ENCODE results near the gene RPS3A.
"Not testable (repeated sequence)": the region's sequence is repeated elsewhere in the genome, so short reads cannot be mapped to it uniquely, and the experiment has no call there.

Gene RPS3A

DNA sequence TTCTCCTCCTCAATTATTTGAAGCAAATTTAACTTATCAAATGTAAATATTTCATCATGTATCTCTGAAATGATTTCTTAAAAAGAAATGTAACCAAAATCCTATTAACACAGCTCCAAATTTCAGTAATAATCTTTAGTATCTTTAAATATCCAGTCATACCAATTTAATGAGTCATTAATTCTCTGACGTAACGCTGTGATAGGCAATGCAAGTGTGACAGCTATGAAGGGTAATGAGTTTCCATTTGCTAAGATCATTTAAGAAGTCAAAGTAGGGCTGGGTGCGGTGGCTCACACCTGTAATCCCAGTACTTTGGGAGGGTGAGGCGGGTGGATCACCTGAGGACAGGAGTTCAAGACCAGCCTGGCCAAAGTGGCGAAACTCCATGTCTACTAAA, 15.6 kb downstream of the RPS3A start:
- no peak for DNase-seq (ENCODE audit: low read depth in 2 of 2)

DNA sequence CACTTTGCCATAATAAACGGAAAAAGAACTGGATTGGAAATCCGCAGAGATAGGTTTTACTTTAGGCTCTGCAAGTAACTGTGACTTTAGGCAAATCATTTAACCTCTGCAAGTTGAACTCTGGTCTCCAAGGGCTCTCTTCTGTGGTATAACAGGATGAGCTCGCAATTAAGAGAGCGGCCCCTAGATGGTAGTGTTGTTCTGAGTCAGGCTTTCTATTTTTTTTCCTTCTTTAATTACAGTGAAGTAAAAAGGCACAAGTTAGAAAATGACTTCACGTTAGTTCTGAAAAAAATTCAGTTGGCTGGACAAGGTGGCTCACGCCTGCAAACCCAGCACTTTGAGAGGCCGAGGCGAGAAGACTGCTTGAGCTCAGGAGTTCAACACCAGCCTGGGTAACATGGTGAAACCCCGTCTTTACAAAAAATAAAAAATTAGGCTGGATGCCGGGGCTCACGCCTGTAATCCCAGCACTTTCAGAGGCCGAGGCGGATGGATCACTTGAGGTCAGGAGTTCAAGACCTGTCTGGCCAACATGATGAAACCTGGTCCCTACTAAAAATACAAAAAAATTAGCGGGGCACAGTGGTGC, 18.0 kb downstream of the RPS3A start:
- DNase-seq (ENCODE audit: low read depth in 2 of 2) = peak; percentile 37 to 42

DNA sequence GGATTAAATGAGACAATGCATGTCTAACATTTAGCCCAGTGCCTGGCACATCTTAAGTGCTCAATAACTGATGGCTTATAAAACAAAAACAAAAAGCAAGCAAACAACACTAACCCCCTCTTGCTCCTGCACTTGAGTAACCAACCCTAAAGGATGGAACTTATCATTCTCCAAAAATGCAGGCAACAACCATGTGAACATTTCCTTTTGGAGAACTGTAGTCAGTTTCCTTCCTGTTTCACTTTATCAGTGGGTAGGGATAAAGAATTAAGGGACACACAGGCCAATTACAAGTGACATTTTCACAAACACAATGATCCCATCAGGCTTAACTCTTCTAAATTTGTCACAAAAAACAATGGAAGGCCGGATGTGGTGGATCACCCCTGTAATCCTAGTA, 30.4 kb downstream of the RPS3A start:
- no peak for DNase-seq (ENCODE audit: low read depth in 2 of 2)

DNA sequence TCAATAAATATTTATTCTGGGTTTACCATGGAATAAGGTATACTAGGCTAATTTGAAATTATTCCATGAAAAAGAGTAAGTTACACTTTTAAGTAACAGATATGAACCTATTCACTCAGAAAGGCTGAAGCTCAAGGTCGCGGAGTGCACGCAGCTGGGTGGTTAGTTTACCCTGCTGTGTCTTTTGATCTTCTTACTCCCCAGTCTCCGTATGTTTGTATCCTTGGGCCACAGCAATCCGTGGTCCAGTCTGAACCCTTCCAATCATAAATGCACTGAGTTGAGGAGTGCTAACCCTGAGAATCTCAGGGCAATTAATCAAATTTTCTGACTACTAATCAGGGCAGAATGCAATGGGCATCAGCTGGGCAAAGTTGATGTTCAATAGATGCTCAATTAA, 33.9 kb downstream of the RPS3A start:
- DNase-seq (ENCODE audit: low read depth in 2 of 2) = no peak

- not testable (repeated sequence) for DNase-seq (ENCODE audit: low read depth in 2 of 2)
These were observed 36.6 kb downstream of the RPS3A start for GRCh38 chr4:151136048-151136447.

GRCh38 chr4:151139814-151140213, 40.4 kb downstream of the RPS3A start:
- DNase-seq (ENCODE audit: low read depth in 2 of 2) = no peak

GRCh38 chr4:151142758-151143157, 43.3 kb downstream of the RPS3A start:
- no peak for DNase-seq (ENCODE audit: low read depth in 2 of 2)

DNA sequence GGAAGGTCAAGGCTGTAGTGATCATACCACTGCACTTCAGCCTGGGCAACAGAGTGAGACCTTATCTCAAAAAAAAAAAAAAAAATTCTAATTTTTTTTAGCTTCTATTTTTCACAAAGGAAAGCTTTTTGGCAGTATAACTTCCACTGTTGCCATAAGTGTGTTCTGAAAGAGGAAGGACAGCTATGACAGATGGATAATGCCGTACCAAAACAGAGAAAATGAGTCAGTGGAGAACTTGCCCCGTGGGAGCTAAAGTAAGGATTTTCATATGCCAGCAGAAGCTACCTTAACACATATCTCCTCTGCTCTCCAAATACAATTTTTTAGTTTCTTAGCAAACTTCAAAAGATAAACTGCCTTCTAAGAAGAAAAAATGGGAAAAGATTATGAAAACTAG, 43.7 kb downstream of the RPS3A start:
- DNase-seq (ENCODE audit: low read depth in 2 of 2) = no peak

DNA sequence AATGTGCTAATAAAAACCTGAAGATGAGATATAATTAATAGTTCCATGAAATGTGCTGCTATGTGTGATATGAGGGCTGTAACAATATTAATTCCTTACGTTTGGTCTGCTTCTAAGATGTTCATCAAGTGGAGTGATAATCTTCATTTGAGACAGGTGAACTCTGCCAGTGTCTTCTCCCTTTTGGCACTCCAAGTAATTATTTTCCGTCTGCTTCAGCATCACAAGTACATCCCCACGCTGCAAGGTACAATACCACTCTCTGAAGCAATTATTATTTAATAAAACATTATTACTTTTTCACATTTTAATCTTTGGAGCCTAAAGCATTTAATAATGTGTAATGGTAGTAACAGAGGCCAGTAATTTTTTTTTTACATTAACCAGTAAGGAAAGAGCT, 44.4 kb downstream of the RPS3A start:
- DNase-seq (ENCODE audit: low read depth in 2 of 2) = no peak

DNA sequence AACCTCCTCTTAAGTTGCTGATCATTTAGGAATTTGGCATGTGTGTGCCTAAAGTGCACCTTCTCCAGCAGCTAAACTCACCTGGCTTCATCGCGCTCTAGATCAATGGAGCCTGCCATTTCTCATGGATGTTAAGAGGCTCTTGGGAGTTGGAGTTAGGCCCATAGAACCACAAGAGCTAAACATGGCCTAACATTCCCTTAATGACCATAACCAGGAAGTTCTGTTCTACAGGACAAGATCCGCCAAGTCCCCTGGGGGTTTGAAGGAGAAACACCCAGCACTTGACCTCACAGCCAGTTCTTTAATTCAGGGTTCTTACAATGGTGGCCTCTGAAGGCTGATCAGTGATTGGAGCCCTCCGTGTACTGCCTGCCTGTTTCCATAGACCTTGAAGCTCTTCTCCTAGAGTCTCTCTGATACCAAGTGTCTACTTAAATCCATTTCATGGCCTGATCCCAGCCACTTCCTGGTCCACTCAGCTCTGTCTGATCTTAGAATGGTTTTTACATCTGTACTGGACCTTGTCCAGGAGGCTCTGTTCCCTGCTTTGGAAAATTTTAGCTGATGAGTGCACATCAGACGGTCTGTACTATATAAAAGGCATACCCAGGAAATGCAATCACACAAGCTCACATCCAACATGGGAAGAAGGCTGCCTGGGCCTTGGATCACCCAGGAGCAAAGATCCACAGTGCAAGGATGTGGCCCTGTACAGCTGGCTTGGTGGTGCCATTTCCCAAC, 45.1 kb downstream of the RPS3A start:
- DNase-seq (ENCODE audit: low read depth in 2 of 2) = no peak

- DNase-seq (ENCODE audit: low read depth in 2 of 2) = no peak
These were observed 47.6 kb downstream of the RPS3A start for GRCh38 chr4:151147000-151147399.

- no peak for DNase-seq (ENCODE audit: low read depth in 2 of 2)
These were observed 48.8 kb downstream of the RPS3A start for GRCh38 chr4:151148261-151148660.

GRCh38 chr4:151150821-151151580, 51.6 kb downstream of the RPS3A start:
- DNase-seq (ENCODE audit: low read depth in 2 of 2) = no peak

DNA sequence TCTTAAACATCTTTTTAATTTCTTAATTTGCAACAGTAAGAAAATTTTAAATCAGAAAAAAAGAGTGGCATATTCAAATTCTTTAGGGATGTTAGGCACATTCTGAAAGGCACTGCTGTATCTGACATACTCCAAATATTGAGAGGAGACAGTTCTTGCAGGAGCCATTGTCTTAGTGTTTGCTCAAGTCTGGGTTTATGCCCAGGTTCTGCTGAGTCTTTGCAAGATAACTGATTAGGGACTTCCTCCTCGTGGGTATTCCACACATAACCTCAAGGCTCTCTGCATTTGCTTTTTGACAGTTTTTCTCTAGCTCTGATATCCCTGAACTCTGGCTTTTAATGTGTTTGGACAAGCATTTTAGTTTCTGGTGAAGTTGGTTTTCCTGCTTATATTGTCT, 52.6 kb downstream of the RPS3A start:
- no peak for DNase-seq (ENCODE audit: low read depth in 2 of 2)

GRCh38 chr4:151153585-151153984, 54.2 kb downstream of the RPS3A start:
- DNase-seq (ENCODE audit: low read depth in 2 of 2) = no peak
